ENCODE results near the gene LRRN4CL. TPM values are rescaled to one million over a fixed set of nuclear protein-coding genes. Genes with fewer than 3 reads are reported as not detected.

LRRN4CL gene
- total RNA-seq, 1 donor from 2014 or later: under 0.01 TPM

DNA sequence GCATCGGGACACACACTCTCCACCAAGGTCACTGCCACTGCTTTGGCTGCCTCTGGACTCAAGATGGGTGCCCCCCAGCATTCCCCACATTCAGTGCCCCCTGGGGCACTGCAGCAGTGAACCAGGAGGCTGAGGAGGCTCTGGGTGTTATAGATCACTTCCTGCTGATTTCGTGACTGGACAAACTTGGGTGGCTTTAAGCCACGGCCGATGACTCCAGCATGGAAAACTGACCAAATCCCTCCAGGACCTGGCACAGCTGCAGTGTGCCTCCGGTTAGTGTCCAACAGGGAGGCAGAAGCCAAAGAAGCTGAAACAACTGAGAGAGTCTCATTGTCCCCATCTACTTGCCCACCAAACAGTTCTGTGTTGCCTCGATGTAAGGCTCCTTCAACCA, 41.7 kb downstream of the LRRN4CL start:
- no peak for DNase-seq (ENCODE audit: low read depth, low spot score)

DNA sequence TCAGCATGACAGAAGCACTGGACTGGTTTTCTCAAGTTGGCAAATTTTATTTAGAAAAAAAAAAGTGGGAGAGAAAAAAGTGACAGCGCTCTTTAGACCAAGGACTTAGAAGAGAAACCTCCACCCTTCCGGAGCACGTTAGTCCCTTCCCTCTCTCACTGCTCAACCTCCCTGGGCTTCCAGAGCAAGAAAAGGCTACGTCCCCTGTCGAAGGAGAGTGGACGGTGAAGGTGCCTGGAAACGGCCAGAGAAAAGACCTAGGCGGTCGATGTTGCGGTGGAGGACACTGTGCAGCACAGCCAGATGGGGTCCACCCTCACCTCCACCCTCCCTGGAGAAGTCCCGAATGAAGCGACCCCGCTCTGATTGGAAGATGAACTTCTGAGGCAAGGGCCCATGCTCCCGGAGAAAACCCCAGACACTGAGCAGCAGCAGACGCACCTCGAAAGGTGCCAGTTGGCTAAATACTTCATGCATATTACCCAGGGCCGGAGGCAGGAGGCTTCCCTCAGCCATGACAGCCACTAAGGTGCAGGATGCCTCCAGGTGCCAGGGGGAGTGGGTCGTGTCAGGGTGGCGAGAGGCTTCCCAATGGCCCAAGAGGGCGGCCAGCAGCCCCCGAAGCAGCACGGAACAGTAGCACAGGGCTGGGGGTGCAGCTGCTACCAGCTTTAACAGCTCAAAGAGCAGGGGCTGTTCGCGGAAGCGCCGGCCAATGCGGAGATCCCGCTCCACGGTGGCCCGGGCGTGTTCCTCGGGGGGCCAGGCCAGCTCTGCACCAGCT, 42.3 kb downstream of the LRRN4CL start:
- DNase-seq (ENCODE audit: low read depth, low spot score): no peak

DNA sequence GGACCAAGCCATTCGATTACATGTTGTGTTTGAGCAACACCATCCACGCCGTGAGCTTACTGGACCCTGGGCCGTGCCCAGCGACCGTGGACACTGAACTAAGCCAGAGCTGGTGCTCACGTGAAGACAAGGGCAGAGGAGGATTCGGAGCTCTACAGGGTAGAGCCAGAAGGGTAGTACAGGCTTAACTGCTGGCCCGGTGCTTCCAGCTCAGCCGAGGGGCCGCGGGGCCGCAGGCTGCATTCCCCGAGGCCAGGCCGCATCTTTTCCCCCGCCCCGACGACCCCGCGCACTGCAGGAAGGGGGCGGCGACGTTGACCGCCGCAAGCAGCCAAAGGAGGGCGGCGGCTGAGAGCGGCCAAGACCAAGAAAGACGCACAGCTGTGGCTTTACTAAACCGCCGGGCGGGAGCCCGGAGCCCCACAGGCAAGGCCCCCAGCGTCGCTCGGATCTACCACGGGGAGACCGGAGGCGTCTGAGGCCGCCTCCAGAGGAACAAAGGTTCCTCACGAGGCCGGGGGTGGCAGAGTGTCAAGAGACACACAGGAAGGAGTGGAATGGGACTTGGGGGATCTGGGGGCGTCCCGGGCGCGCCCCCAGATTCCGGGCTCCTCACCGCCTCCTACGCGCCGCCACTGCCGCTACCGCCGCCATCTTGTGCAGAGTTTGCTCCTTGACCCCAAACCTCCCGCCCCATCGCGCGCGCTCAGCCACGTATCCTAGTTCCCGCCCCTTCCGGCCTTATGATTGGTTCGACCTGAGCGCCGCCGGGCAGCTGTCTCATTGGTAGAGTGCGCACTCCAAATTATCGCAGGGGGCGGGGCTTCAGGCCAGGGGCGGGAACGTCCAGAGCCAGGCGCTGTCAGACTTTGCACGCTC, 43.1 kb downstream of the LRRN4CL start, which contains the start of gene GANAB:
Gene GANAB (minus strand): TSS at position 668 of the 879 bp plus-strand sequence. CDS start 14 bp downstream, at position 654.
- DNase-seq (ENCODE audit: low read depth, low spot score): peak; percentile 92

DNA sequence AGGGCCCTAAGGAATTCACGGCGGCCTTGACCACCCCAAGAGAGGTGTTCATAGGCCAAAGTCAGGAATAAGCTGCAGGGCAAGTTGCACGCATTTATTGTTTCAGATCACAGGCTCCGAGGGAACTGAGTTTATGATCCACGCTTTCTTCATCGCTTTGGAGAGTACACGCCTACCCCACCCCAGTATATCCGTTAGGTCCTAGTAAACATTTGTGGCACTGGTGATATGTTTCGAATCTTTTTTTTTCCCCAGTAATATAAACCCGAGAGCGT, 43.7 kb downstream of the LRRN4CL start:
- DNase-seq (ENCODE audit: low read depth, low spot score): no peak

DNA sequence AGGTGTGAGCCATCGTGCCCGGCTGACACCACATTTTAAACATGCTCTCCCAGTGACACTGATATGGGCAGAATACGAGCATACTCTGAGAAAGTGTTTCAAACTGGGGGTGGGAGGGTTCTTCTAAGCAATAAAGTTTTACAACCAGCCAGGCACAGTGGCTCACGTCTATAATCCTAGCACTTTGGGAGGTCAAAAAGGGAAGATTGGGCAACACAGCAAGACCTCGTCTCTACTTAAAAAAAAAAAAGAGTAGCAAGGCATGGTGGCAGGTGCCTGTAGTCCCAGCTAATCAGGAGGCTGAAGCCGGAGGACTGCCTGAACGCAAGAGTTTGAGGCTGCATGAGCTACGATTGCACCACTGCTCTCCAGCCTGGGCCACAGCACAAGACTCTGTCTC, 45.1 kb downstream of the LRRN4CL start:
- no peak for DNase-seq (ENCODE audit: low read depth, low spot score)

Other genes with a start within 250 kb of the LRRN4CL start
- gene AHNAK, start 142.7 kb downstream of the LRRN4CL start, total RNA-seq: 479 and 591 TPM in 2 replicates
- gene EEF1G, start 115.6 kb downstream of the LRRN4CL start, total RNA-seq: 1,341 and 1,809 TPM in 2 replicates
- 7.7 and 9.6 TPM in 2 replicates for gene TUT1, start 98.0 kb downstream of the LRRN4CL start, total RNA-seq
- gene MTA2, start 87.7 kb downstream of the LRRN4CL start, total RNA-seq: 262 and 269 TPM in 2 replicates
- 32.1 and 34.8 TPM in 2 replicates for gene EML3, start 76.8 kb downstream of the LRRN4CL start, total RNA-seq
- gene ROM1, start 76.3 kb downstream of the LRRN4CL start, total RNA-seq: 6.1 and 11.1 TPM in 2 replicates
- 17.0 and 19.3 TPM in 2 replicates for gene B3GAT3, start 67.5 kb downstream of the LRRN4CL start, total RNA-seq
- gene GANAB, start 42.9 kb downstream of the LRRN4CL start, total RNA-seq: 272 and 287 TPM in 2 replicates
- gene INTS5, start 36.2 kb downstream of the LRRN4CL start, total RNA-seq: 25.5 and 26.2 TPM in 2 replicates
- gene C11orf98, start 24.3 kb downstream of the LRRN4CL start, total RNA-seq: 40.5 and 49.2 TPM in 2 replicates
- 7.5 TPM in 2 replicates for gene CSKMT, start 24.2 kb downstream of the LRRN4CL start, total RNA-seq
- 10.0 and 13.0 TPM in 2 replicates for gene UQCC3, start 17.9 kb downstream of the LRRN4CL start, total RNA-seq
- gene LBHD1, start 17.3 kb downstream of the LRRN4CL start, total RNA-seq: 2.3 and 3.3 TPM in 2 replicates
- 153 and 182 TPM in 2 replicates for gene UBXN1, start 10.5 kb downstream of the LRRN4CL start, total RNA-seq
- gene BSCL2, start 17.9 kb upstream of the LRRN4CL start, total RNA-seq: 18.8 and 20.9 TPM in 2 replicates
- not detected in 2 replicates for gene GNG3, start 18.1 kb upstream of the LRRN4CL start, total RNA-seq
- 11.6 and 14.2 TPM in 2 replicates for gene HNRNPUL2, start 37.9 kb upstream of the LRRN4CL start, total RNA-seq
- 32.8 and 34.2 TPM in 2 replicates for gene TTC9C, start 39.0 kb upstream of the LRRN4CL start, total RNA-seq
- 8.7 and 12.1 TPM in 2 replicates for gene ZBTB3, start 64.6 kb upstream of the LRRN4CL start, total RNA-seq
- gene POLR2G, start 72.0 kb upstream of the LRRN4CL start, total RNA-seq: 58.6 and 85.9 TPM in 2 replicates
- gene TAF6L, start 81.9 kb upstream of the LRRN4CL start, total RNA-seq: 20.3 and 29.1 TPM in 2 replicates
- gene TMEM179B, start 97.9 kb upstream of the LRRN4CL start, total RNA-seq: 25.2 and 30.3 TPM in 2 replicates
- 12.5 and 14.1 TPM in 2 replicates for gene TMEM223, start 102.5 kb upstream of the LRRN4CL start, total RNA-seq
- 14.8 and 38.9 TPM in 2 replicates for gene NXF1, start 115.9 kb upstream of the LRRN4CL start, total RNA-seq
- 35.9 and 39.6 TPM in 2 replicates for gene STX5, start 142.5 kb upstream of the LRRN4CL start, total RNA-seq
- 0.26 TPM in 1 of 2 replicates, not detected in the other for gene TEX54, start 143.3 kb upstream of the LRRN4CL start, total RNA-seq
- gene WDR74, start 150.1 kb upstream of the LRRN4CL start, total RNA-seq: 71.1 and 71.2 TPM in 2 replicates
- 140 and 175 TPM in 2 replicates for gene SLC3A2, start 191.4 kb upstream of the LRRN4CL start, total RNA-seq
- gene CHRM1, start 231.8 kb upstream of the LRRN4CL start, total RNA-seq: not detected in 2 replicates